HepG2 (cell line): ENCODE measurements around the gene C9orf50. TPM values are rescaled to one million over a fixed set of nuclear protein-coding genes. Genes with fewer than 3 reads are reported as not detected.

ENCODE experiments used
- ATAC-seq: fragments of 200-7000 bp; cut with Tn5 transposase; 3 replicates; pipeline ENCODE4 v1.9.1; 2020; ENCODE audit warnings: mild to moderate bottlenecking, moderate library complexity
- BruUV-seq: library from RNA; stranded (reverse); fragments of 400-500 nt; replicated peaks from 2 replicates; lab custom pipeline; 2021; lab: Mats Ljungman, UMichigan
- CTCF ChIA-PET: fragments of 300-600 bp; formaldehyde crosslinking; extraction: SDS; loops from one replicate; lab custom pipeline; 2021; ENCODE audit warnings: low total read pairs, inconsistent platforms, low intra/inter-chr PET ratio; lab: Yijun Ruan, JAX
- POLR2A ChIA-PET: fragments of 350-600 bp; sonication (Branson Sonifier 250); formaldehyde crosslinking; loops from one replicate; lab custom pipeline; 2020; ENCODE audit warnings: antibody characterized with exemption, inconsistent platforms; lab: Yijun Ruan, JAX
- DNase-seq: peaks from one replicate; pipeline ENCODE4 v3.0.0-alpha.2; 2015; ENCODE audit warnings: low spot score
- FAIRE-seq: peaks from 3 replicates; lab custom pipeline; 2011; peaks lifted over from hg19 to GRCh38; lab: Jason Lieb, UNC
- H2AFZ ChIP-seq: one replicate; pipeline ENCODE4 v1.6.1; 2011; ENCODE audit warnings: low read length, inconsistent platforms
- H3K27ac ChIP-seq: fragments of 300-600 bp; 3 replicates; pipeline ENCODE4 v1.8.0; 2011; ENCODE audit warnings: mixed run types, mild to moderate bottlenecking, mixed read lengths, low read length, inconsistent platforms; ENCODE audit not compliant: insufficient read depth; ENCODE audit errors: extremely low read length
- H3K27me3 ChIP-seq, 2 experiments: fragments of 200-600 bp in 1 of 2; 2 replicates in 1 of 2; 3 replicates in 1 of 2; pipeline versions ENCODE4 v1.6.0 to v1.8.0; 2011; ENCODE audit warnings: low read length in 2 of 2, mild to moderate bottlenecking in 2 of 2, moderate library complexity in 2 of 2, inconsistent platforms in 1 of 2; ENCODE audit not compliant: insufficient read depth in 2 of 2, control insufficient read depth in 1 of 2
- H3K36me3 ChIP-seq, 2 experiments: fragments of 200-600 bp in 1 of 2; replicated peaks in 1 of 2; 2 replicates in 1 of 2; 3 replicates in 1 of 2; pipeline versions ENCODE4 v1.5.1 to v1.8.0; 2011; ENCODE audit warnings: low read length in 2 of 2, inconsistent platforms in 1 of 2; ENCODE audit not compliant: insufficient read depth in 2 of 2, control insufficient read depth in 1 of 2
- H3K4me1 ChIP-seq: 2 replicates; pipeline ENCODE4 v1.5.1; 2012; ENCODE audit warnings: low read length, inconsistent platforms; ENCODE audit not compliant: insufficient read depth
- H3K4me2 ChIP-seq: 2 replicates; pipeline ENCODE4 v1.6.0; 2011; ENCODE audit warnings: low read depth, low read length, inconsistent platforms
- H3K4me3 ChIP-seq, 3 experiments: fragments of 200-600 bp in 1 of 3; sonication (generic), shearing (Covaris generic) in 1 of 3; replicated peaks in 1 of 3; 2 replicates each; pipeline ENCODE4 v1.5.1; 2011 to 2016; ENCODE audit warnings: low read length in 3 of 3, inconsistent platforms in 2 of 3, low read depth in 2 of 3, mild to moderate bottlenecking in 2 of 3, control low read depth in 1 of 3, mixed read lengths in 1 of 3; ENCODE audit not compliant: insufficient read depth in 1 of 3
- H3K79me2 ChIP-seq: one replicate; pipeline ENCODE4 v1.6.1; 2011; ENCODE audit warnings: low read length, inconsistent platforms; ENCODE audit not compliant: insufficient read depth
- H3K9ac ChIP-seq: 2 replicates; pipeline ENCODE4 v1.6.0; 2011; ENCODE audit warnings: mild to moderate bottlenecking, low read depth, low read length, inconsistent platforms; ENCODE audit not compliant: insufficient read depth
- H3K9me3 ChIP-seq: 2 replicates; pipeline ENCODE4 v1.5.1; 2012; ENCODE audit warnings: mild to moderate bottlenecking, low read length
- H4K20me1 ChIP-seq: 2 replicates; pipeline ENCODE4 v1.6.0; 2011; ENCODE audit warnings: inconsistent platforms, mild to moderate bottlenecking, low read length, moderate library complexity; ENCODE audit not compliant: insufficient read depth
- BRD4 ChIP-seq: sonication (generic); formaldehyde crosslinking; IDR thresholded peaks from 2 replicates; pipeline ENCODE4 v1.4.0; 2020; ENCODE audit warnings: missing genetic modification reagents
- CCAR2 ChIP-seq: fragments of 200-400 bp; formaldehyde crosslinking; optimal IDR thresholded peaks from 2 replicates; pipeline ENCODE3; 2018; ENCODE audit warnings: low read depth, mild to moderate bottlenecking, low read length, moderate library complexity
- GATAD2A ChIP-seq: IDR thresholded peaks from 2 replicates; pipeline ENCODE4 v1.6.1; 2016
- GPBP1L1 ChIP-seq: sonication (generic); formaldehyde crosslinking; IDR thresholded peaks from 2 replicates; pipeline ENCODE4 v1.5.0; 2020; ENCODE audit warnings: mild to moderate bottlenecking, missing genetic modification reagents
- HNRNPL ChIP-seq: fragments of 200-400 bp; formaldehyde crosslinking; IDR thresholded peaks from 2 replicates; pipeline ENCODE4 v1.6.1; 2017; ENCODE audit warnings: mild to moderate bottlenecking, low read depth, low read length
- LCORL ChIP-seq, 2 experiments: fragments of 450-650 bp in 1 of 2; sonication (generic) in 1 of 2; formaldehyde crosslinking in 1 of 2; IDR thresholded peaks; 2 replicates each; pipeline versions ENCODE4 v1.5.0 to v1.6.1; 2017 to 2020; ENCODE audit warnings: antibody characterized with exemption in 1 of 2, missing genetic modification reagents in 1 of 2
- MED1 ChIP-seq: sonication (generic); formaldehyde crosslinking; IDR thresholded peaks from 2 replicates; pipeline ENCODE4 v1.4.0; 2020; ENCODE audit warnings: missing genetic modification reagents
- MYC ChIP-seq: sonication (generic); formaldehyde crosslinking; IDR thresholded peaks from 2 replicates; pipeline ENCODE4 v1.9.0; 2021; ENCODE audit warnings: missing genetic modification reagents, borderline replicate concordance
- PCBP1 ChIP-seq: fragments of 200-400 bp; formaldehyde crosslinking; IDR thresholded peaks from 2 replicates; pipeline ENCODE4 v1.6.1; 2017; ENCODE audit warnings: mild to moderate bottlenecking, low read depth, low read length, borderline replicate concordance
- POLR2G ChIP-seq: fragments of 200-400 bp; formaldehyde crosslinking; IDR thresholded peaks from 2 replicates; pipeline ENCODE4 v1.6.1; 2018; ENCODE audit warnings: mild to moderate bottlenecking, low read depth, low read length, moderate library complexity
- RORA ChIP-seq: sonication (generic); formaldehyde crosslinking; IDR thresholded peaks from 2 replicates; pipeline ENCODE4 v1.5.0; 2020; ENCODE audit warnings: mild to moderate bottlenecking, missing genetic modification reagents, moderate library complexity
- SKI ChIP-seq: fragments of 450-650 bp; IDR thresholded peaks from one replicate; pipeline ENCODE4 v1.6.1; 2018; ENCODE audit warnings: mild to moderate bottlenecking; ENCODE audit not compliant: partially characterized antibody
- SRSF1 ChIP-seq: fragments of 200-400 bp; formaldehyde crosslinking; optimal IDR thresholded peaks from 2 replicates; pipeline ENCODE3; 2017; ENCODE audit warnings: mild to moderate bottlenecking, low read depth, low read length, moderate library complexity
- TGIF2 ChIP-seq: IDR thresholded peaks from 2 replicates; pipeline ENCODE4 v1.6.1; 2016; ENCODE audit warnings: control low read depth, missing compliant biosample characterization
- YEATS4 ChIP-seq: sonication (generic); formaldehyde crosslinking; IDR thresholded peaks from 2 replicates; pipeline ENCODE4 v1.4.0; 2020; ENCODE audit warnings: missing genetic modification reagents, borderline replicate concordance
- ZBTB38 ChIP-seq: sonication (generic); formaldehyde crosslinking; IDR thresholded peaks from 2 replicates; pipeline ENCODE4 v1.5.1; 2020; ENCODE audit warnings: mild to moderate bottlenecking, missing genetic modification reagents
- ZFY ChIP-seq: sonication (generic); formaldehyde crosslinking; IDR thresholded peaks from 2 replicates; pipeline ENCODE4 v1.4.0; 2020; ENCODE audit warnings: missing genetic modification reagents
- ZNF180 ChIP-seq: sonication (generic); formaldehyde crosslinking; IDR thresholded peaks from 2 replicates; pipeline ENCODE4 v1.4.0; 2020; ENCODE audit warnings: low read depth, missing genetic modification reagents, borderline replicate concordance
- ZNF501 ChIP-seq: sonication (generic); formaldehyde crosslinking; IDR thresholded peaks from 2 replicates; pipeline ENCODE4 v1.5.1; 2020; ENCODE audit warnings: mild to moderate bottlenecking, moderate library complexity, missing genetic modification reagents
- ZNF792 ChIP-seq: IDR thresholded peaks from 2 replicates; pipeline ENCODE4 v1.6.1; 2016
- ZSCAN25 ChIP-seq: sonication (generic); formaldehyde crosslinking; IDR thresholded peaks from 2 replicates; pipeline ENCODE4 v1.8.0; 2022; ENCODE audit warnings: mild to moderate bottlenecking, missing genetic modification reagents
- WGBS: methylation state at CpG from one replicate; pipeline ENCODE4 v1.1.6; 2017; ENCODE audit warnings: low lambda C conversion rate; 5-methylcytosine and 5-hydroxymethylcytosine counted together
- in situ Hi-C: cut with HindIII; loops from 2 replicates; pipeline ENCODE4 v1.10.0; 2017; ENCODE audit warnings: low pct_unique_long_range_greater_than_20kb; ENCODE audit not compliant: extremely low pct_ligation_motif_present
- intact Hi-C: fragments of 100-400 bp; cut with micrococcal nuclease; formaldehyde crosslinking; loops from one replicate; pipeline ENCODE4 v1.10.0; 2022; ENCODE audit not compliant: unreplicated experiment
- polyA plus RNA-seq, 8 experiments: library from polyadenylated mRNA; depleted of rRNA in 3 of 8; stranded (reverse) in 7 of 8; unstranded in 1 of 8; fragments of >200 nt; fragmentation: Illumina TruSeq in 4 of 8; extraction: Trizol in 4 of 8; gene quantifications; 2 replicates each; pipeline versions ENCODE4 v1.2.1 to v1.2.3, GENCODE V29; 2011 to 2016; ENCODE audit warnings: low read depth in 4 of 8, missing spikeins in 1 of 8, mixed read lengths in 1 of 8; ENCODE audit not compliant: insufficient read depth in 1 of 8
- total RNA-seq, 5 experiments: library from RNA; depleted of rRNA; stranded (reverse); fragments of >200 nt; fragmentation: Illumina TruSeq; extraction: Trizol; gene quantifications; 2 replicates each; pipeline ENCODE4 v1.2.3, GENCODE V29; 2016; ENCODE audit warnings: low read depth in 1 of 5
- TF ChIP-seq, protein P1 (sequence below): sonication (generic); formaldehyde crosslinking; IDR thresholded peaks from 2 replicates; pipeline ENCODE4 v1.4.0; 2020; ENCODE audit warnings: missing genetic modification reagents

C9orf50 gene
- total and polyA plus RNA-seq, 2 of the 13 experiments (the other 11 are each of a cell fraction or from before 2014, with no cell fraction given), result not detected

GRCh38 chr9:129609486-129610212, 11.3 kb downstream of the C9orf50 start:
- H3K4me1 ChIP-seq, result peaks cover 72% of the 10 kb centered on the region
- no peaks in the 10 kb centered on the region; a peak in 1 of 5 replicates for H3K36me3 ChIP-seq
- peak overlapping the region; percentile 67 for H3K27ac ChIP-seq
- no peaks in the 10 kb centered on the region for H3K9me3 ChIP-seq
- peak overlapping the region; percentile 88 for H3K4me2 ChIP-seq
- in situ Hi-C loops (loop anchor here (10.0 kb wide), 3 partner anchors 115 to 435 kb away; partner anchors contain the start of gene IER5L), intact Hi-C loops (loop anchor here (5.0 kb wide), 1 partner anchor 122 kb away; no protein-coding TSS in a partner anchor)
- FAIRE-seq, result no peak
- H3K27me3 ChIP-seq, result no peaks in the 10 kb centered on the region
- ChIA-PET CTCF (interaction anchor here (1.3 to 2.9 kb wide), 4 partner anchors 40 to 470 kb away, joined by 3 to 13 read pairs (median 6); no protein-coding TSS in a partner anchor), POLR2A (interaction anchor here (0.6 to 5.1 kb wide), 12 partner anchors 12 to 435 kb away, joined by 3 to 72 read pairs (median 5); no protein-coding TSS in a partner anchor)
- BruUV-seq, result no TSS peak
- no peaks in the 10 kb centered on the region for H4K20me1 ChIP-seq
- ATAC-seq, result peak; percentile 9
- no peak for DNase-seq
- peaks cover 3% of the 10 kb centered on the region for H3K79me2 ChIP-seq
- H2AFZ ChIP-seq, result no peak overlapping the region
- H3K4me3 ChIP-seq, result peak overlapping the region; percentile 49 to 78 (median 51); a peak in 5 of 6 replicates
- 33% methylated on average over 25 of the region's 30 CpGs for WGBS
- peak overlapping the region; percentile 69 for H3K9ac ChIP-seq
- TF ChIP-seq RORA (CRISPR knock-in tag) (no peak), ZFY (CRISPR knock-in tag) (peak; percentile 32; the same call in 1 of the 2 replicates), CCAR2 (peak; percentile 10), GATAD2A (CRISPR knock-in tag) (peak; percentile 16; the same call in 1 of the 2 replicates), HNRNPL (peak; percentile 57; the same call in 1 of the 2 replicates), ZNF501 (CRISPR knock-in tag) (peak; percentile 19; the same call in 1 of the 2 replicates), ZBTB38 (CRISPR knock-in tag) (peak; percentile 41; the same call in 1 of the 2 replicates), SRSF1 (peak; percentile 42), YEATS4 (CRISPR knock-in tag) (0 out of 2 replicates have a peak, but pooled peaks have one; percentile 0), MED1 (0 out of 2 replicates have a peak, but pooled peaks have one; percentile 24), GPBP1L1 (no peak), MYC (no peak), SKI (peak; percentile 26), PCBP1 (0 out of 2 replicates have a peak, but pooled peaks have one; percentile 73), ZNF792 (CRISPR knock-in tag) (no peak), TGIF2 (CRISPR knock-in tag) (0 out of 2 replicates have a peak, but pooled peaks have one; percentile 31), ZSCAN25 (CRISPR knock-in tag) (0 out of 2 replicates have a peak, but pooled peaks have one; percentile 9), LCORL (IDR thresholded peaks at IDR 0.05) (no peak), LCORL (CRISPR knock-in tag; IDR thresholded peaks at IDR 0.05) (0 out of 2 replicates have a peak, but pooled peaks have one; percentile 6), ZNF180 (CRISPR knock-in tag) (no peak), POLR2G (peak; percentile 37; the same call in 1 of the 2 replicates), BRD4 (peak; percentile 21)
- TF ChIP-seq, protein P1, sequence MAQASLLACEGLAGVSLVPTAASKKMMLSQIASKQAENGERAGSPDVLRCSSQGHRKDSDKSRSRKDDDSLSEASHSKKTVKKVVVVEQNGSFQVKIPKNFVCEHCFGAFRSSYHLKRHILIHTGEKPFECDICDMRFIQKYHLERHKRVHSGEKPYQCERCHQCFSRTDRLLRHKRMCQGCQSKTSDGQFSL, result peak; percentile 16; the same call in 1 of the 2 replicates
